Activated B cell treated with CpG ODN at 0.5 μM for 24 hours (primary cell): ENCODE measurements around the gene SLC25A14. TPM values are rescaled to one million over a fixed set of nuclear protein-coding genes. Genes with fewer than 3 reads are reported as not detected.

Source experiments
- ATAC-seq: fragments of 200-7000 bp; cut with Tn5 transposase; one replicate; pipeline ENCODE4 v1.10.0; 2021; ENCODE audit warnings: low read depth, mild to moderate bottlenecking, moderate library complexity
- CTCF ChIA-PET: fragments of 350-600 bp; sonication (Branson Sonifier 250); formaldehyde crosslinking; loops from one replicate; lab custom pipeline; 2021; ENCODE audit warnings: antibody characterized with exemption; lab: Charles Lee
- POLR2A ChIA-PET: fragments of 350-600 bp; sonication (Branson Sonifier 250); formaldehyde crosslinking; loops from one replicate; lab custom pipeline; 2021; ENCODE audit warnings: antibody characterized with exemption; lab: Charles Lee
- DNase-seq: peaks from one replicate; pipeline ENCODE4 v3.0.0; 2022
- H3K27ac Mint-ChIP-seq: one replicate; pipeline ENCODE4 v1.8.0; 2020; ENCODE audit warnings: mixed read lengths
- H3K27me3 Mint-ChIP-seq: one replicate; pipeline ENCODE4 v1.8.0; 2021; ENCODE audit warnings: mixed read lengths
- H3K36me3 Mint-ChIP-seq: one replicate; pipeline ENCODE4 v1.8.0; 2021; ENCODE audit warnings: low read depth, mixed read lengths
- H3K4me1 Mint-ChIP-seq: one replicate; pipeline ENCODE4 v1.8.0; 2021; ENCODE audit warnings: mixed read lengths
- H3K4me3 Mint-ChIP-seq: one replicate; pipeline ENCODE4 v1.8.0; 2020; ENCODE audit warnings: mild to moderate bottlenecking, mixed read lengths
- H3K9me3 Mint-ChIP-seq: one replicate; pipeline ENCODE4 v1.8.0; 2020; ENCODE audit warnings: mixed read lengths
- CTCF ChIP-seq: fragments of 200-600 bp; IDR thresholded peaks from one replicate; pipeline ENCODE4 v1.8.0; 2022; ENCODE audit warnings: antibody characterized with exemption, mild to moderate bottlenecking
- intact Hi-C: fragments of 100-400 bp; cut with micrococcal nuclease; formaldehyde crosslinking; loops from one replicate; pipeline ENCODE4 v1.15.1; 2024
- total RNA-seq: library from RNA; stranded (reverse); gene quantifications from 2 replicates; pipeline ENCODE4 v1.2.3, GENCODE V29; 2022

SLC25A14 gene
- total RNA-seq, 1 donor from 2014 or later, result 13.8 TPM

- Mint-ChIP-seq H3K4me1 (peaks cover 19% of the 10 kb centered on the region), H3K36me3 (peaks cover 15% of the 10 kb centered on the region), H3K27me3 (peaks cover 7% of the 10 kb centered on the region), H3K9me3 (no peaks in the 10 kb centered on the region), H3K27ac (peak within 1 kb of the TSS; percentile 91), H3K4me3 (peak within 1 kb of the TSS; percentile 86)
- POLR2A ChIA-PET, result interaction anchor here (1.0 kb wide), 3 partner anchors 62 to 501 kb away, joined by 3 read pairs; partner anchors contain the start of genes ENOX2, SLC25A14 and ZNF280C
- ATAC-seq (peak; percentile 87), DNase-seq (peak; percentile 60)
- TF ChIP-seq CTCF, result no peak
- CTCF ChIA-PET, result no interaction called here
- intact Hi-C loops, result loop anchor here (1.0 to 5.0 kb wide), 3 partner anchors 62 to 502 kb away; partner anchors contain the start of genes ENOX2, SLC25A14 and ZNF280C
Measured at GRCh38 chrX:130401415-130402207, 61.9 kb downstream of the SLC25A14 start, which contains the start of gene RBMX2. Gene RBMX2, plus strand, starts transcription at chrX:130401987. Its CDS starts 46 bp downstream, at chrX:130402033.

GRCh38 chrX:130402208-130402684, 62.5 kb downstream of the SLC25A14 start:
- CTCF ChIA-PET, result no interaction called here
- intact Hi-C loops, result loop anchor here (1.0 to 5.0 kb wide), 2 partner anchors 135 to 501 kb away; partner anchors contain the start of genes ENOX2 and ZNF280C
- ATAC-seq, result peak; percentile 15
- Mint-ChIP-seq H3K27ac (peak overlapping the region; percentile 91), H3K27me3 (peaks cover 2% of the 10 kb centered on the region), H3K36me3 (peaks cover 18% of the 10 kb centered on the region), H3K4me1 (peaks cover 22% of the 10 kb centered on the region), H3K9me3 (no peaks in the 10 kb centered on the region), H3K4me3 (peak overlapping the region; percentile 86)
- POLR2A ChIA-PET, result interaction anchor here (1.0 kb wide), 3 partner anchors 62 to 501 kb away, joined by 3 read pairs; partner anchors contain the start of genes ENOX2, SLC25A14 and ZNF280C
- no peak for TF ChIP-seq CTCF
- DNase-seq, result no peak

- ChIA-PET POLR2A (no interaction called here), CTCF (no interaction called here)
- intact Hi-C loops, result no loop called here
- Mint-ChIP-seq H3K4me3 (no peak overlapping the region), H3K4me1 (no peaks in the 10 kb centered on the region), H3K27me3 (no peaks in the 10 kb centered on the region), H3K36me3 (peaks cover 48% of the 10 kb centered on the region), H3K27ac (no peak overlapping the region), H3K9me3 (no peaks in the 10 kb centered on the region)
- no peak for ATAC-seq
- no peak for DNase-seq
- TF ChIP-seq CTCF, result no peak
Measured at GRCh38 chrX:130413415-130413814, 73.7 kb downstream of the SLC25A14 start.

- peaks cover 37% of the 10 kb centered on the region for H3K36me3 Mint-ChIP-seq
- no peaks in the 10 kb centered on the region for H3K9me3 Mint-ChIP-seq
- ATAC-seq (no peak), DNase-seq (no peak)
- no peak for TF ChIP-seq CTCF
- H3K27ac Mint-ChIP-seq, result no peak overlapping the region
- ChIA-PET POLR2A (no interaction called here), CTCF (no interaction called here)
- intact Hi-C loops, result no loop called here
- H3K4me1 Mint-ChIP-seq, result no peaks in the 10 kb centered on the region
- H3K4me3 Mint-ChIP-seq, result no peak overlapping the region
- H3K27me3 Mint-ChIP-seq, result no peaks in the 10 kb centered on the region
Measured at GRCh38 chrX:130414800-130415199, 75.1 kb downstream of the SLC25A14 start.

- ChIA-PET CTCF (no interaction called here), POLR2A (no interaction called here)
- no peak for ATAC-seq
- Mint-ChIP-seq H3K9me3 (no peaks in the 10 kb centered on the region), H3K36me3 (peaks cover 33% of the 10 kb centered on the region), H3K4me1 (no peaks in the 10 kb centered on the region), H3K4me3 (no peak overlapping the region), H3K27ac (no peak overlapping the region), H3K27me3 (no peaks in the 10 kb centered on the region)
- TF ChIP-seq CTCF, result no peak
- no peak for DNase-seq
- intact Hi-C loops, result no loop called here
Measured at GRCh38 chrX:130415201-130415600, 75.5 kb downstream of the SLC25A14 start.
